ENCODE results near the gene CDX1. TPM values are rescaled to one million over a fixed set of nuclear protein-coding genes. Genes with fewer than 3 reads are reported as not detected.
"Not testable (repeated sequence)": the region's sequence is repeated elsewhere in the genome, so short reads cannot be mapped to it uniquely, and the experiment has no call there.

CDX1 gene
- total and polyA plus RNA-seq, 8 donors = 0.31 to 472 (median 2.0) TPM; not detected in 5

GRCh38 chr5:150229571-150229970 lies 63.0 kb downstream of the CDX1 start:
- 65 to 82% (median 70%) methylated on average over 3 of the region's 3 CpGs for WGBS, 5 donors
- no peak for DNase-seq
- intact Hi-C loops (cut with DNase I; ENCODE audit: low total_unique reads) = no loop called here
- no peaks in the 10 kb centered on the region for H3K27me3 ChIP-seq
- H3K27ac ChIP-seq = no peak overlapping the region
- H3K4me1 ChIP-seq = no peaks in the 10 kb centered on the region
- H3K4me3 ChIP-seq = no peak overlapping the region
- H3K36me3 ChIP-seq = no peaks in the 10 kb centered on the region
- TF ChIP-seq, protein P1, sequence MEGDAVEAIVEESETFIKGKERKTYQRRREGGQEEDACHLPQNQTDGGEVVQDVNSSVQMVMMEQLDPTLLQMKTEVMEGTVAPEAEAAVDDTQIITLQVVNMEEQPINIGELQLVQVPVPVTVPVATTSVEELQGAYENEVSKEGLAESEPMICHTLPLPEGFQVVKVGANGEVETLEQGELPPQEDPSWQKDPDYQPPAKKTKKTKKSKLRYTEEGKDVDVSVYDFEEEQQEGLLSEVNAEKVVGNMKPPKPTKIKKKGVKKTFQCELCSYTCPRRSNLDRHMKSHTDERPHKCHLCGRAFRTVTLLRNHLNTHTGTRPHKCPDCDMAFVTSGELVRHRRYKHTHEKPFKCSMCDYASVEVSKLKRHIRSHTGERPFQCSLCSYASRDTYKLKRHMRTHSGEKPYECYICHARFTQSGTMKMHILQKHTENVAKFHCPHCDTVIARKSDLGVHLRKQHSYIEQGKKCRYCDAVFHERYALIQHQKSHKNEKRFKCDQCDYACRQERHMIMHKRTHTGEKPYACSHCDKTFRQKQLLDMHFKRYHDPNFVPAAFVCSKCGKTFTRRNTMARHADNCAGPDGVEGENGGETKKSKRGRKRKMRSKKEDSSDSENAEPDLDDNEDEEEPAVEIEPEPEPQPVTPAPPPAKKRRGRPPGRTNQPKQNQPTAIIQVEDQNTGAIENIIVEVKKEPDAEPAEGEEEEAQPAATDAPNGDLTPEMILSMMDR (IDR thresholded peaks at IDR 0.05) = no peak
- TF ChIP-seq POLR2AphosphoS5 (IDR thresholded peaks at IDR 0.05) = no peak
- TF ChIP-seq POLR2A (IDR thresholded peaks at IDR 0.05) = no peak
- no peak for TF ChIP-seq EP300 (IDR thresholded peaks at IDR 0.05)
- H3K9me3 ChIP-seq = no peaks in the 10 kb centered on the region

GRCh38 chr5:150230842-150231241 lies 64.3 kb downstream of the CDX1 start:
- intact Hi-C loops (cut with DNase I; ENCODE audit: low total_unique reads) = no loop called here
- no peak overlapping the region for H3K27ac ChIP-seq
- WGBS, 5 donors = 83 to 93% (median 90%) methylated on average over 7 of the region's 7 CpGs
- no peaks in the 10 kb centered on the region for H3K4me1 ChIP-seq
- TF ChIP-seq POLR2AphosphoS5 (IDR thresholded peaks at IDR 0.05) (no peak), EP300 (IDR thresholded peaks at IDR 0.05) (no peak), POLR2A (IDR thresholded peaks at IDR 0.05) (no peak)
- TF ChIP-seq, protein P1 (IDR thresholded peaks at IDR 0.05) = no peak
- no peaks in the 10 kb centered on the region for H3K27me3 ChIP-seq
- no peak overlapping the region for H3K4me3 ChIP-seq
- no peak for DNase-seq
- H3K9me3 ChIP-seq = no peaks in the 10 kb centered on the region
- no peaks in the 10 kb centered on the region for H3K36me3 ChIP-seq

DNA sequence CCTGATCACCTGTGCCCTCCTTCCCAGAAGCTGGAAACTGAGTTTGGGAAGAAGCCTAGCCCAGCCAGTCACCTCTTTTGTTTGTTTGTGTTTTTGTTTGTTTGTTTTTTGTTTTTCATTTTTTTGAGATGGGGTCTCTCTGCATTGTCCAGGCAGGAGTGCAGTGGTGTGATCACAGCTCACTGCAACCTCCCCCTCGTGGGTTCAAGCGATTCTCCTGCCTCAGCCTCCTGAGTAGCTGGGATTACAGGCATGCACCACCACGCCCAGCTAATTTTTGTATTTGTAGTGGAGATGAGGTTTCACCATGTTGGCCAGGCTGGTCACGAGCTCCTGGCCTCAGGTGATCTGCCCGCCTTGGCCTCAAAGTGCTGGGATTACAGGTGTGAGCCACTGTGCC lies 67.1 kb downstream of the CDX1 start:
- intact Hi-C loops (cut with DNase I; ENCODE audit: low total_unique reads); H3K27me3 ChIP-seq; DNase-seq; H3K9me3 ChIP-seq; H3K36me3 ChIP-seq; H3K27ac ChIP-seq; H3K4me1 ChIP-seq; H3K4me3 ChIP-seq: not testable (repeated sequence)
- WGBS, 5 donors = 81 to 87% (median 86%) methylated on average over 5 of the region's 5 CpGs

Other genes starting within 250 kb of the CDX1 start
- under 1 TPM in 1 of 5 donors, not detected in 4; under 0.01 TPM for gene PDE6A, start 222.0 kb upstream of the CDX1 start, total RNA-seq
- gene PDE6A, start 222.0 kb upstream of the CDX1 start, polyA plus RNA-seq = under 1 TPM in 1 of 3 donors, not detected in 2; 0.80 TPM
- gene SLC26A2, start 206.0 kb upstream of the CDX1 start, total RNA-seq = 100 to 1,000 TPM in 1 of 5 donors, 10 to 100 TPM in 1, 1 to 10 TPM in 3; 3.6 to 135 (median 8.4) TPM
- 1 to 10 TPM in 2 of 3 donors, under 1 TPM in 1; 0.81 to 7.4 (median 1.2) TPM for gene SLC26A2, start 206.0 kb upstream of the CDX1 start, polyA plus RNA-seq
- gene TIGD6, start 166.1 kb upstream of the CDX1 start, total RNA-seq = 1 to 10 TPM in 2 of 5 donors, under 1 TPM in 2, not detected in 1; under 0.01 to 3.3 (median 1.6) TPM
- gene TIGD6, start 166.1 kb upstream of the CDX1 start, polyA plus RNA-seq = 1 to 10 TPM; 1.8 to 2.9 (median 2.9) TPM
- 10 to 100 TPM; 17.5 to 90.6 (median 52.0) TPM for gene HMGXB3, start 166.0 kb upstream of the CDX1 start, total RNA-seq
- gene HMGXB3, start 166.0 kb upstream of the CDX1 start, polyA plus RNA-seq = 10 to 100 TPM in 1 of 3 donors, 1 to 10 TPM in 2; 7.9 to 15.3 (median 10.0) TPM
- 100 to 1,000 TPM in 1 of 5 donors, 10 to 100 TPM in 4; 17.8 to 235 (median 34.9) TPM for gene CSF1R, start 80.2 kb upstream of the CDX1 start, total RNA-seq
- 10 to 100 TPM in 1 of 3 donors, 1 to 10 TPM in 2; 3.0 to 10.2 (median 8.5) TPM for gene CSF1R, start 80.2 kb upstream of the CDX1 start, polyA plus RNA-seq
- gene PDGFRB, start 10.9 kb upstream of the CDX1 start, total RNA-seq = 10 to 100 TPM; 16.5 to 71.2 (median 53.1) TPM
- gene PDGFRB, start 10.9 kb upstream of the CDX1 start, polyA plus RNA-seq = 1 to 10 TPM; 4.7 to 9.1 (median 6.9) TPM
- gene SLC6A7, start 23.3 kb downstream of the CDX1 start, total RNA-seq = 10 to 100 TPM in 1 of 5 donors, not detected in 4; 29.3 TPM
- gene SLC6A7, start 23.3 kb downstream of the CDX1 start, polyA plus RNA-seq = not detected
- gene CAMK2A, start 123.0 kb downstream of the CDX1 start, total RNA-seq = 10 to 100 TPM in 1 of 5 donors, 1 to 10 TPM in 2, not detected in 2; 1.1 to 18.3 (median 6.4) TPM
- under 1 TPM; 0.06 to 0.15 (median 0.13) TPM for gene CAMK2A, start 123.0 kb downstream of the CDX1 start, polyA plus RNA-seq
- 1 to 10 TPM in 3 of 5 donors, not detected in 2; 1.7 to 7.0 (median 2.3) TPM for gene ARSI, start 136.1 kb downstream of the CDX1 start, total RNA-seq
- gene ARSI, start 136.1 kb downstream of the CDX1 start, polyA plus RNA-seq = under 1 TPM in 2 of 3 donors, not detected in 1; 0.35 to 0.81 TPM
- 10 to 100 TPM; 13.6 to 47.8 (median 36.2) TPM for gene TCOF1, start 190.9 kb downstream of the CDX1 start, total RNA-seq
- gene TCOF1, start 190.9 kb downstream of the CDX1 start, polyA plus RNA-seq = 10 to 100 TPM; 11.7 to 74.1 (median 14.0) TPM
- gene CD74, start 246.1 kb downstream of the CDX1 start, total RNA-seq = 1,000 to 10,000 TPM in 1 of 5 donors, 100 to 1,000 TPM in 4; 102 to 1,185 (median 324) TPM
- gene CD74, start 246.1 kb downstream of the CDX1 start, polyA plus RNA-seq = 100 to 1,000 TPM; 177 to 883 (median 268) TPM